ENCODE measurements around the gene TEN1. TPM values are rescaled to one million over a fixed set of nuclear protein-coding genes. Genes with fewer than 3 reads are reported as not detected.
"Not testable (repeated sequence)": the region's sequence is repeated elsewhere in the genome, so short reads cannot be mapped to it uniquely, and the experiment has no call there.

The TEN1 gene
- total RNA-seq, 1 donor: 18.9 TPM

DNA sequence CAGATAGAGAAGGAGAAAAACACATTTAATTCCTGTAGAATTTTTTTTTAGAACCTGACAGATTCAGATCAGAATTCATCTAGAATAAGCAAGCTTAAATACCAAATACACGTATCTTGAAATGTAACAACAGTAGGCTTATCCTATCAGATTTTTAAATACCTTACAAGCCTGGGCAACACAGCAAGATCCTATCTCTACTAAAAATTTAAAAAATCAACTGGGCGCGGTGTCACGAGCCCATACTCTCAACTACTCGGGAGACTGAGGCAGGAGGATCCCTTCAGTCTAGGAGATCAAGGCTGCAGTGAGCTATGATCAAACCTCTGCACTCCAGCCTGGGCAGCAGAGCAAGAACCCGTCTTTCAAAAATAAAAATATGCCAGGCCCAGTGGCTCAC lies 13.6 kb upstream of the TEN1 start:
- Histone ChIP-seq H3K27me3 (ENCODE audit: insufficient read depth, low read length) (no peaks in the 10 kb centered on the region), H3K4me3 (ENCODE audit: low read length) (no peak overlapping the region), H3K4me1 (ENCODE audit: insufficient read depth, low read length) (peaks cover 31% of the 10 kb centered on the region), H3K9me3 (ENCODE audit: low read depth, low read length) (no peaks in the 10 kb centered on the region)

DNA sequence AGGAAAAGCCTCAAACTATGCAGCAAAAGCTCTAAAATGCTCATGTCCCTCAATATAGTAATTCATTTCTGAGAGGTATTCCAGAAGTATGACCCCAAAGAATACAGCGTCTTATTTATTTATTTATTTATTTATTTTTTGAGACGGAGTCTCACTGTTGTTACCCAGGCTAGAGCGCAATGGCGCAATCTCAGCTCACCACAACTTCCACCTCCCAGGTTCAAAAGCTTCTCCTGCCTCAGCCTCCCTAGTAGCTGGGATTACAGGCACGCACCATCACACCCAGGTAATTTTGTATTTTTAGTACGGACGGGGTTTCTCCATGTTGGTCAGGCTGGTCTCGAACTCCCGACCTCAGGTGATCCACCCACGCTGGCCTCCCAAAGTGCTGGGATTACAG lies 10.0 kb upstream of the TEN1 start:
- H3K4me1 ChIP-seq (ENCODE audit: insufficient read depth, low read length): peaks cover 33% of the 10 kb centered on the region
- H3K27me3 ChIP-seq (ENCODE audit: insufficient read depth, low read length); H3K9me3 ChIP-seq (ENCODE audit: low read depth, low read length); H3K4me3 ChIP-seq (ENCODE audit: low read length): not testable (repeated sequence)

DNA sequence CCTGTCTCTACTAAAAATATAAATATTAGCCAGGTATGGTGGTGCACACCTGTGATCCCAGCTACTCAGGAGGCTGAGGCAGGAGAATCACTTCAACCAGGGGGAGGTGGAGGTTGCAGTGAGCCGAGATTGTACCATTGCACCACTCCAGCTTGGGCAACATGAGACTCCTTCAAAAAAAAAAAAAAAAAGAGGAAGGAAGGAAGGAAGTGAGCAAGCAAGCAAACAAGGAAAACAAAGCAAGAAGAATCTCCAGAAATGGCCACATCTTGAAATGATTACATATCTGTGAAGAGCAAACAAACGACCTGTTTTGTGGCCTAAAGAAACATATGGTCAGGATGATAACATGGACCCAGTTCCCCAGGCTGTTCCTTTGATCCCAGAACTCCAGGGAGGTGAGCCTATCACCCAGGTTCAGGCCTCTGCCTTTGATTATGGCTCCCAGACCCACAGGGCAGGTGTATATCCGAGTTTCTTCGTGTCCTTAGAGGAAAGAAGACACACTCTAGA lies 9.0 kb upstream of the TEN1 start:
- H3K27me3 ChIP-seq (ENCODE audit: insufficient read depth, low read length): no peaks in the 10 kb centered on the region
- no peak overlapping the region for H3K4me3 ChIP-seq (ENCODE audit: low read length)
- H3K4me1 ChIP-seq (ENCODE audit: insufficient read depth, low read length): peaks cover 30% of the 10 kb centered on the region
- H3K9me3 ChIP-seq (ENCODE audit: low read depth, low read length): no peaks in the 10 kb centered on the region

DNA sequence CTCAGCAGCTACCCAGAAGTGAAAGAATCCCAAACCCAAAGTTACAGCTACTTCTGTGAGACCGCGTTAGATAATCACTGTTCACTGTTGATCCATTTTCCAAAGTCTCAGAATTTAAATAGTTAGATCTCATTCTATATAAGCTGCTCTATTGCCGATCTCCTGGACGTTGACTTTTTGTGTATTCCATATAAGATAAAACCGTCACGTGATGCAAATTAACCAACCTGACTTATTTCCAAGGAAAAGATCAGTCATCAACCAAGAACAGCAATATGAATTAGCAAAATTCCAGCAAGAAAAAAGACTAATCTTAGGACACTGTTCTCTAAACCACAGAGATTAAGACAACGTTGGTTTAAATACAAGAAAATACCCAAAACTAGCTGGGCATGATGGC lies 8.4 kb upstream of the TEN1 start:
- no peak overlapping the region for H3K4me3 ChIP-seq (ENCODE audit: low read length)
- peaks cover 30% of the 10 kb centered on the region for H3K4me1 ChIP-seq (ENCODE audit: insufficient read depth, low read length)
- no peaks in the 10 kb centered on the region for H3K9me3 ChIP-seq (ENCODE audit: low read depth, low read length)
- H3K27me3 ChIP-seq (ENCODE audit: insufficient read depth, low read length): no peaks in the 10 kb centered on the region

DNA sequence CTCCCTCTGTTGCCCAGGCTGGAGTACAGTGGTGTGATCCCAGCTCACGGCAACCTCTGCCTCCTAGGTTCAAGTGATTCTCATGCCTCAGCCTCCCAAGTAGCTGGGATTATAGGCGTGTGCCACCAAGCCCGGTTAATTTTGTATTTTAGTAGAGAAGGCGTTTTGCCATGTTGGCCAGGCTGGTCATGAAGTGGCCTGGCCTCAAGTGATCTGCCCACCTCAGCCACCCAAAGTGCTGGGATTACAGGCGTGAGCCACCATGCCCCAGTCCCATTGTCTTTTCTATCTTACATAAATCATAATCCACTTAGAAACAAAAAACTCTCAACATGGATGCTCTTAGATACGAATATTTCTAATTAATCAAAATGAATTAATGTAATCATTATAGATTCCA lies 3.9 kb upstream of the TEN1 start:
- H3K4me1 ChIP-seq (ENCODE audit: insufficient read depth, low read length): peaks cover 38% of the 10 kb centered on the region
- H3K27me3 ChIP-seq (ENCODE audit: insufficient read depth, low read length); H3K9me3 ChIP-seq (ENCODE audit: low read depth, low read length): not testable (repeated sequence)

DNA sequence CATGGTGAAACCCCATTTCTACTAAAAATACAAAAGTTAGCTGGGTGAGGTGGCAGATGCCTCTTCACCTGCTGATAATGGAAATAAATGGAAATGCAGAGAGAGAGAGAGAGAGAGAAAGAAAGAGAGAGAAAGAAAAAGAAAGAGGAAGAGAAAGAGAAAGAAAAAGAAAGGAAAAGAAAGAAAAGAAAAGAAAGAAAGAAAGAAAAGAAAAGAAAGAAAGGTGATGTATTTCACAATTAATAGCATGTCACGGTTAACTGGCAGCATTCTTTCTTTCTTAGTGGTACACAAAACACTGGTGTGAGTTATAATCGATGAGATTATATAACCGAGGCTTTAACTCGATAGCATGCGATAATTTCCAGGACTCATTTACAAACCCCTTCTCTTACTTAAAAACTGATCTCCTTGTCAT lies 3.3 kb upstream of the TEN1 start:
- H3K9me3 ChIP-seq (ENCODE audit: low read depth, low read length): no peaks in the 10 kb centered on the region
- no peak overlapping the region for H3K4me3 ChIP-seq (ENCODE audit: low read length)
- peaks cover 38% of the 10 kb centered on the region for H3K4me1 ChIP-seq (ENCODE audit: insufficient read depth, low read length)
- H3K27me3 ChIP-seq (ENCODE audit: insufficient read depth, low read length): no peaks in the 10 kb centered on the region

More for the DNA sequence above, 3.9 kb upstream of the TEN1 start:
- not testable (repeated sequence) for H3K4me3 ChIP-seq (ENCODE audit: low read length)

DNA sequence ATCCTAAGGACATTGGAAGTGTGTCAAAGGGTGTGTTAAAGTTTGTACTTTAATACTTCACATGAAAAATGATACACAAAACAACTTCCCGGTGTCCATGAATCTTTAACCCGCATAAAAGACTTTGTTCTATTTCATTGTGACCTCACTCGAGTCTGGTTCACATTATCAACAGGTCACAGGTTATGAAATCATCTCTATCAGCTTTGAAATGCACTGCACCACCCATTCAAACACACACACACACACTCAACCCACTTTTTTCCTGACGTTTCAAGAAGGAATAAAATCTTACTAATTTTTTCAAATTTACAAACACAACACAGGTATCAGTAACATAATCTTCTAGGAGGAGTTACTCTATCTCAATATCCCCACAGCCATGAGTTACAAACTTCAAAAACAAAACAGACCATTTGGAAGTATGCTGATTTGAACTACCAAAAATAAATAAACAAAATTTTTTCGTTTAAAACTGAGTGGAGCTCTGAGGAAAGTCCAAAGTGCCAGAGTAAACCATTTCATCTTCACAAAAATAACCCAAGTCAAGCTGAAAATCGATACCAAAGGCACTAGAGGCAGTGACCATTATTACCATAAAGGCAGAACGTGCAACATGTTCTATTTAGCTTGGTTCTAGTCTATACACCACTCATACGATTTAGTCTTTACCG lies 2.7 kb upstream of the TEN1 start:
- H3K4me1 ChIP-seq (ENCODE audit: insufficient read depth, low read length): peaks cover 35% of the 10 kb centered on the region
- H3K9me3 ChIP-seq (ENCODE audit: low read depth, low read length): no peaks in the 10 kb centered on the region
- no peaks in the 10 kb centered on the region for H3K27me3 ChIP-seq (ENCODE audit: insufficient read depth, low read length)
- H3K4me3 ChIP-seq (ENCODE audit: low read length): no peak overlapping the region

DNA sequence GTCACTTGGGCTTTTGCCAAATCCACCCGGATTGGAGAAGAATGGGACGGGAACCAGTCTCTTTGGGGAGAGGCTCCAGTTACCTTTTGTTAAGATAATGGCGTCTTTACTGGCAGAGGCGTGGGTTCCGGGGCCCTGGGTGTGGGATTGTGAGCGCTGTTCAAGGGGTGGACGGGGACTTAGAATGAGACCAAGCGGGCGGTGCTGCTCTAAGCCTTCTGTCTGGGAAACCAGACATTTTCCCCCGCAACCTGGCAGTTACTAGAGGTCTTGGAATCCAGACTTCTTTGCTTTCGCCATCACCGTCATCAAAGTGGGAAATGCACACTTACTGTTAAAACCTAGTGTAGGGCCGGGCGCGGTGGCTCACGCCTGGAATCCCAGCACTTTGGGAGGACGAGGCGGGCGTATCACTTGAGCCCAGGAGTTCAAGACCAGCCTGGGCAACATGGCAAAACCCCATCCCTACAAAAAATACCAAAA lies 706 bp downstream of the TEN1 start:
- no peaks in the 10 kb centered on the region for H3K9me3 ChIP-seq (ENCODE audit: low read depth, low read length)
- H3K27me3 ChIP-seq (ENCODE audit: insufficient read depth, low read length): no peaks in the 10 kb centered on the region
- peak overlapping the region; percentile 79 for H3K4me3 ChIP-seq (ENCODE audit: low read length)
- H3K4me1 ChIP-seq (ENCODE audit: insufficient read depth, low read length): peaks cover 42% of the 10 kb centered on the region

DNA sequence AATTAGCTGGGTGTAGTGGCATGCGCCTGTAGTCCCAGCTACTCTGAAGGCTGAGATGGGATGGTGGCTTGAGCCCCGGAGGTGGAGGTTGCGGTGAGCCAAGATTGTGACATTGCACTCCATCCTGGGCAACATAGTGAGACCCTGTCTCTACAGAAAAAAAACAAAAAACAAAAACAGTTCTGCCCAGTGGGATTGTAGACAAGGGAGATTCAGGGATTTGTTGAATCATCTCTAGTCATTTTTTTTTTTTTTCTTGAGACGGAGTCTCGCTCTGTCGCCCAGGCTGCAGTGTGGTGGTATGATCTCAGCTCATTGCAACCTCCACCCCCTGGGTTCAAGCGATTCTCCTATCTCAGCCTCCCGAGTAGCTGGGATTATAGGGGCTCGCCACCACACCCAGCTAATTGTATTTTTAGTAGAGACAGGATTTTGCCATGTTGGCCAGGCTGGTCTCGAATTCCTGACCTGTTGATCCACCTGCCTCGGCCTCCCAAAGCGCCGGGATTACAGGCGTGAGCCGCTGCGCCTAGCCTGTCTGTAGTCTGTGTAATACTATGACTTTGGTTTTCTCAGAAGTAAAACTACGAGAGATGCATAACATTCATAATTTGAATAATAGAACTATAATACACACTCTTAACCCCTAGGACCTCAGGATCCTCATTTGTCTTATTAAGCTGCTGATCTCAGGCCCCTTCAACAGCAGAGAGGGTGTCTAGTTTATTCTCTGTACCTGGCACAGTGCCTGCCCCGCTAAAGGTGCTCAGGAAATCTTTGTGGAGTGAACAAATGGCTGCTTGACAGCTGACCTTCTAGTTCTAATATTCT lies 1.4 kb downstream of the TEN1 start:
- Histone ChIP-seq H3K27me3 (ENCODE audit: insufficient read depth, low read length) (no peaks in the 10 kb centered on the region), H3K4me3 (ENCODE audit: low read length) (peak overlapping the region; percentile 79), H3K4me1 (ENCODE audit: insufficient read depth, low read length) (peaks cover 42% of the 10 kb centered on the region), H3K9me3 (ENCODE audit: low read depth, low read length) (no peaks in the 10 kb centered on the region)

DNA sequence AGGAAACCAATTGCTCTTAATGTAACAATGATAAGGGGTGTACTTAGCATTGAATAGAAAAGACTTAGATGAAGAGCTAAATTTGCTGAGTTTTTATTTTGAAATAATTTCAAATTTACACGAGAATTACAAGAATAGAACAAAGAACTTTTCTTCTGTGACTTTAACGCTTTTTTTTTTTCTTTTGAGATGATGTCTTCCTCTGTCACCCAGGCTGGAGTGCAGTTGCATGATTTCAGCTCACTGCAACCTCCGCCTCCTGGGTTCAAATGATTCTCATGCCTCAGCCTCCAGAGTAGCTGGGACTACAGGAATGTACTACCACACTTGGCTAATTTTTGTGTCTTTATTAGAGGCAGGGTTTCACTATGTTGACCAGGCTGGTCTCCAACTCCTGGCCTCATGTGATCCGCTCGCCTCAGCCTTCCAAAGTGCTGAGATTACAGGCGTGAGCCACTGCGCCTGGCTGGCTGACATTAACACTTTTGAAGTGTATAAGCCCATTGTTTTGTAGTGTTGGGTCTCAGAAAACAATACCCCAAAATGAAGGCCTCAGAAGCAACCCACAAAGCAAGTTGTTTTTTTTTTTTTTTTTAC lies 2.1 kb downstream of the TEN1 start:
- H3K4me3 ChIP-seq (ENCODE audit: low read length): no peak overlapping the region
- peaks cover 42% of the 10 kb centered on the region for H3K4me1 ChIP-seq (ENCODE audit: insufficient read depth, low read length)
- H3K9me3 ChIP-seq (ENCODE audit: low read depth, low read length): no peaks in the 10 kb centered on the region
- H3K27me3 ChIP-seq (ENCODE audit: insufficient read depth, low read length): no peaks in the 10 kb centered on the region

DNA sequence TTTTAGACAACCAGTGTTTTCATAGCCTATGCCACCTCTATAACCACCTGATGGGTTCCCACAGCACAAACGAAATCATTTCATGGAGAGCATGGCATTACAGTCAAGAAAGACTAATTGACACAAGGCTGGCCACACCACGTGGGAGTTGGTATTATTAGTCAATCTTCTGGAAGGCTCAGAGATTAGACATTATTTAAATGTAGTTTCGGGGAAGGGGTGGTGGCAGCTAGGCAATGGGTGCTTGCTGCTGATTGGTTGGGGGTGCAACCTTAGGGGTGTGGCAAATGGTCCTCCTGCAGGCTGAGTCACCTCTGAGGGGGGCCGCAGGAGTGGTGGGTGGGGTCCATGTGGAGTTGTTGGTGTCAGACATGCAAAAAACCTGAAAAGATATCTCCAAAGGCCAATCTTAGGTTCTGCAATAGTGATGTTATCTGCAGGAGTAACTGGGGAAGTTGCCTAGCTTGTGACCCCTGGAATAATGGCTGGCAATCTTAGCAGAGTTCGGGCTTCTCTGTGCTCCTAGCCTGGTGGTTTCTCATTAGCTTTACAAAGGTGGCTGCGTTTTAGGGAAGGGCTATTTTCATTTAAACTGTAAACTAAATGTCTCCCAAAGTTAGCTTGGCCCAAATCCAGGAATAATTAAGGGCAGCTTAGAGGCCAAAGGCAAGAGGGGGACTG lies 4.6 kb downstream of the TEN1 start:
- Histone ChIP-seq H3K9me3 (ENCODE audit: low read depth, low read length) (no peaks in the 10 kb centered on the region), H3K27me3 (ENCODE audit: insufficient read depth, low read length) (no peaks in the 10 kb centered on the region), H3K4me1 (ENCODE audit: insufficient read depth, low read length) (peaks cover 23% of the 10 kb centered on the region), H3K4me3 (ENCODE audit: low read length) (no peak overlapping the region)

DNA sequence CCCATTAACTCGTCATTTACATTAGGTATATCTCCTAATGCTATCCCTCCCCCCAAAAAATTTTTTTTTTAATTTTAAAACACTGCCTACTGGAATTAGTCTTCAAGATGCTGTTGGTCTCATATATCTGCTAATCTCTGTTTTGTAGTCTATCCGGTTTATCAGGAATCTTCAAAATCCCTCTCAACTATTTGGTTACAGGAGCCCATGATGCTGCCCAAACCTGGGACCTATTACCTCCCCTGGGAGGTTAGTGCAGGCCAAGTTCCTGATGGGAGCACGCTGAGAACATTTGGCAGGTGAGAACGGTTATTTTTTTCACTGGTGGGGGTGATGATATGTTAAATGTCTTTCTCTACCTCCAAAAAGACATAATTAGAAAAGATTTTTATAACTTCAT lies 6.9 kb downstream of the TEN1 start:
- peaks cover 11% of the 10 kb centered on the region for H3K4me1 ChIP-seq (ENCODE audit: insufficient read depth, low read length)
- no peak overlapping the region for H3K4me3 ChIP-seq (ENCODE audit: low read length)
- H3K27me3 ChIP-seq (ENCODE audit: insufficient read depth, low read length): no peaks in the 10 kb centered on the region
- H3K9me3 ChIP-seq (ENCODE audit: low read depth, low read length): no peaks in the 10 kb centered on the region

DNA sequence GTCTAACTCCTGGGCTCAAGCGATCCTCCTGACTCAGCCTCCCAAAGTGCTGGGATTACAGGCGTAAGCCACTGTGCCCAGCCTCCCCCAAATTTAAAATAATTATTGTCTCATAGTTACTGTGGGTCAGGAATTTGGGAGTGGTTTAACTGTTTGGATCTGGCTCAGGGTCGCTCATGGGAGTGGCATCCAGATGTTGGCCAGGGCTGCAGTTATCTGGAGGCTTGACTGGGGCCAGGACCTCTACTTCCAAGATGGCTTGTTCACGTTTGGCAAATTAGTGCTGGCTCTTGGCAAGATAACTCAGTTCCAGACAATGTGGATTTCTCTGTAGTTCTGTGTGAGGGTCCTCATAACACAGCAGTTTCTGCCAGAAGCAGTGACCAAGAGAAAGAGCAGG lies 8.0 kb downstream of the TEN1 start:
- Histone ChIP-seq H3K4me3 (ENCODE audit: low read length) (no peak overlapping the region), H3K27me3 (ENCODE audit: insufficient read depth, low read length) (no peaks in the 10 kb centered on the region)

DNA sequence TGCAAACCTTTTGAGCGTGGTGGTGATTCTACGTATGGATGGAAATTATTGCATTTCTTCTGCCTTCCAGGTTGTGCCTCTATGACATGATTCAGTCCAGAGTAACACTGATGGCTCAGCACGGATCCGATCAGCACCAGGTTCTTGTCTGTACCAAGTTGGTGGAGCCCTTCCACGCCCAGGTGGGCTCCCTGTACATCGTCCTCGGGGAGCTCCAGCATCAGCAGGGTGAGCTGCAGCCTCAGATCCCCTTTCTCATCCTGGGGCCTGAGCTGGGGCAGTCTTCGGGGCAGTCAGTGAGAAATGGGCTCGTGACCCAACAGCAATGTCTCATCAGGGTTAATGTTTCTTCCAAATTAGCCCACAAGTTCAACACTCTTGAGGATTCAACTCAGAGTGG lies 12.4 kb downstream of the TEN1 start:
- Histone ChIP-seq H3K4me1 (ENCODE audit: insufficient read depth, low read length) (peaks cover 10% of the 10 kb centered on the region), H3K27me3 (ENCODE audit: insufficient read depth, low read length) (no peaks in the 10 kb centered on the region), H3K4me3 (ENCODE audit: low read length) (no peak overlapping the region), H3K9me3 (ENCODE audit: low read depth, low read length) (no peaks in the 10 kb centered on the region)

More for the DNA sequence above, 8.0 kb downstream of the TEN1 start:
- no peaks in the 10 kb centered on the region for H3K9me3 ChIP-seq (ENCODE audit: low read depth, low read length)
- peaks cover 16% of the 10 kb centered on the region for H3K4me1 ChIP-seq (ENCODE audit: insufficient read depth, low read length)

Measured in mononuclear cell (primary cell).